Naive thymus-derived CD4-positive, alpha-beta T cell (primary cell): ENCODE data around the gene RFX8. TPM values are rescaled to one million over a fixed set of nuclear protein-coding genes. Genes with fewer than 3 reads are reported as not detected.
A peak's percentile ranks its signal among the peaks of the same experiment; 100 is the strongest.

Source experiments
- ATAC-seq: fragments of 150-1000 bp; cut with Tn5 transposase; 2 replicates; pipeline ENCODE4 v1.10.0; 2021; ENCODE audit warnings: mild to moderate bottlenecking, moderate library complexity
- CTCF ChIA-PET: fragments of 350-600 bp; sonication (Branson Sonifier 250); formaldehyde crosslinking; loops from one replicate; lab custom pipeline; 2021; ENCODE audit warnings: antibody characterized with exemption; lab: Charles Lee
- POLR2A ChIA-PET: fragments of 350-600 bp; sonication (Branson Sonifier 250); formaldehyde crosslinking; loops from one replicate; lab custom pipeline; 2021; ENCODE audit warnings: antibody characterized with exemption, inconsistent platforms; lab: Charles Lee
- DNase-seq, 9 donors: peaks; one replicate each; pipeline versions ENCODE4 v3.0.0 to v3.0.0-alpha.2; 2020 to 2022; ENCODE audit warnings: mixed read lengths in 1 of 9
- H3K27ac ChIP-seq: one replicate; pipeline ENCODE4 v1.7.0; 2013; ENCODE audit warnings: mild to moderate bottlenecking, low read depth, low read length, moderate library complexity
- H3K27me3 ChIP-seq, 2 donors: one replicate each; pipeline ENCODE4 v1.7.0; 2013; ENCODE audit warnings: low read length in 2 of 2, mild to moderate bottlenecking in 2 of 2, moderate library complexity in 2 of 2; ENCODE audit not compliant: control insufficient read depth in 2 of 2, insufficient read depth in 2 of 2
- H3K36me3 ChIP-seq, 3 experiments: 1 replicate in 2 of 3; 2 replicates in 1 of 3; pipeline ENCODE4 v1.7.0; 2013; ENCODE audit warnings: low read length in 3 of 3, mild to moderate bottlenecking in 3 of 3, moderate library complexity in 1 of 3; ENCODE audit not compliant: insufficient read depth in 3 of 3, control insufficient read depth in 2 of 3
- H3K4me1 ChIP-seq, 2 donors: one replicate each; pipeline ENCODE4 v1.7.0; 2013; ENCODE audit warnings: low read length in 2 of 2, mild to moderate bottlenecking in 2 of 2, moderate library complexity in 1 of 2; ENCODE audit not compliant: control insufficient read depth in 2 of 2, insufficient read depth in 2 of 2
- H3K4me3 ChIP-seq: 2 replicates; pipeline ENCODE4 v1.7.0; 2013; ENCODE audit warnings: mild to moderate bottlenecking, low read length
- H3K9me3 ChIP-seq, 3 experiments: 1 replicate in 2 of 3; 2 replicates in 1 of 3; pipeline ENCODE4 v1.7.0; 2013; ENCODE audit warnings: low read length in 3 of 3; ENCODE audit not compliant: control insufficient read depth in 2 of 3
- H3K27ac Mint-ChIP-seq, 9 donors: one replicate each; pipeline ENCODE4 v1.8.0; 2020 to 2022; ENCODE audit warnings: mixed read lengths in 9 of 9, mild to moderate bottlenecking in 8 of 9, moderate library complexity in 5 of 9, inconsistent platforms in 2 of 9
- H3K27me3 Mint-ChIP-seq, 5 donors: one replicate each; pipeline ENCODE4 v1.8.0; 2021 to 2022; ENCODE audit warnings: mixed read lengths in 5 of 5, mild to moderate bottlenecking in 1 of 5
- H3K36me3 Mint-ChIP-seq, 5 donors: one replicate each; pipeline ENCODE4 v1.8.0; 2020 to 2022; ENCODE audit warnings: mixed read lengths in 5 of 5, mild to moderate bottlenecking in 3 of 5, inconsistent platforms in 1 of 5
- H3K4me1 Mint-ChIP-seq, 7 donors: one replicate each; pipeline ENCODE4 v1.8.0; 2020 to 2022; ENCODE audit warnings: mixed read lengths in 7 of 7, mild to moderate bottlenecking in 3 of 7, inconsistent platforms in 1 of 7
- H3K4me3 Mint-ChIP-seq, 10 donors: one replicate each; pipeline ENCODE4 v1.8.0; 2020 to 2022; ENCODE audit warnings: mild to moderate bottlenecking in 10 of 10, mixed read lengths in 10 of 10, moderate library complexity in 6 of 10, inconsistent platforms in 2 of 10
- H3K9me3 Mint-ChIP-seq, 11 donors: one replicate each; pipeline ENCODE4 v1.8.0; 2020 to 2022; ENCODE audit warnings: mixed read lengths in 11 of 11, mild to moderate bottlenecking in 4 of 11, inconsistent platforms in 1 of 11, moderate library complexity in 1 of 11
- intact Hi-C, 2 donors: fragments of 100-400 bp; cut with micrococcal nuclease; formaldehyde crosslinking; loops; one replicate each; pipeline ENCODE4 v1.15.1; 2023
- polyA plus RNA-seq, 2 donors: library from polyadenylated mRNA; unstranded; fragments of 300-500 nt; fragmentation: Illumina TruSeq; gene quantifications; one replicate each; pipeline ENCODE4 v1.2.3, GENCODE V29; 2021
- total RNA-seq, 6 experiments: library from RNA in 5 of 6; stranded (reverse) in 5 of 6; gene quantifications; 1 replicate in 5 of 6; 2 replicates in 1 of 6; pipeline ENCODE4 v1.2.3 and lab custom pipeline; 2021 to 2026

Gene RFX8
- total and polyA plus RNA-seq, 7 experiments from 2014 or later: 0.24 to 2.0 (median 0.88) TPM; not detected in 3

DNA sequence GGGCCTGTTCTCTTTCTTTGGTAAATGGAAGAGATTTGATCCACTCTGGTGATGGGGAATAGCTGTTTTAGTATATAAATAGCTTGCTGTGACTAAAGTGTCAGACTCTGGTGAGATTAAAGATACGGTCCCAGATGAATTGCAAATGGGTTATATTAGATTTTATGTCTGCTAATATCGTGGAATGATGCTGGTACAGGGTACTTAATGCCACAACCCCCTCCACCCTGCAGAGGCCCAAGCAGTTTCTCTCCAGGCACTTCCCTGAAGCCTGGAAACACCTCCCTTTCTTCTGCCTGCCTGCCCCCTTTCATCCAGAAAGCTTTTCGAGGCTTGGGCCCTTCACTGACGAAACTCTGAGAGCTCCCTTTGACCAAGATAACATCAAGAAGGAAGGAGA is 21.4 kb upstream of the RFX8 start:
- no peak for ATAC-seq
- peaks cover 0 to 3% (median 0%) of the 10 kb centered on the region in 5 donors for H3K27me3 Mint-ChIP-seq

DNA sequence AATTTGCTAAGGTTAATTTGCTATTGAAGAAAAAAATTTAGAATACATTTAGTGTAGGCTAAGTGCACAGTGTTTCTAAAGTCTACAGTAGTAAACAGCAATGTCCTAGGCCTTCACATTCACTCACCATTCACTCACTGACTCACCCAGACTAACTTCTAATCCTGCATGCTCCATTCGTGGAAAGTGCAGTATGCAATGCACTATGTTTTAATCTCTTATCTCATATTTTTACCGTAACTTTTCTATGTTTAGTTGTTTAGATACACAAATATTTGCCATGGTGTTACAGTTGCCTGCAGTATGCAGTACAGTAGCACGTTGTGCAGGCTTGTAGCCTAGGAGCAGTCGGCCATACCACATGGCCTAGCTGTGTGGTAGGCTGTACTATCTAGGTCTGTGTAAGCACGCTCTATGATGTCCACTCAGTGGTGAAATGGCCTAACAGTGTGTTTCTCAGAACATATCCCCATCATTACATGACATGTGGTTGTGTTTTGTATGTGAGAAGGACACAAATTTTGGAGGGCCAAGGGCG is 18.1 kb upstream of the RFX8 start:
- Histone ChIP-seq H3K36me3 (no peaks in the 10 kb centered on the region), H3K9me3 (no peaks in the 10 kb centered on the region), H3K27me3 (no peaks in the 10 kb centered on the region), H3K27ac (no peak overlapping the region), H3K4me1 (no peaks in the 10 kb centered on the region), H3K4me3 (no peak overlapping the region)
- ATAC-seq (no peak), DNase-seq (no peak)
- Mint-ChIP-seq H3K4me3 (no peak overlapping the region), H3K27ac (peak overlapping the region in 1 of 9 donors; percentile 17), H3K9me3 (peaks cover 0 to 9% (median 0%) of the 10 kb centered on the region in 11 donors), H3K36me3 (peaks cover 0 to 5% (median 4%) of the 10 kb centered on the region in 5 donors), H3K4me1 (peaks cover 0 to 5% (median 0%) of the 10 kb centered on the region in 7 donors), H3K27me3 (no peaks in the 10 kb centered on the region)
- intact Hi-C loops: no loop called here
- ChIA-PET CTCF (no interaction called here), POLR2A (no interaction called here)

More for the DNA sequence above, 21.4 kb upstream of the RFX8 start:
- ChIA-PET POLR2A (no interaction called here), CTCF (interaction anchor here (0.6 kb wide), 2 partner anchors 76 to 920 kb away, joined by 3 read pairs; no protein-coding TSS in a partner anchor)
- Histone ChIP-seq H3K4me3 (no peak overlapping the region), H3K36me3 (no peaks in the 10 kb centered on the region), H3K27ac (no peak overlapping the region), H3K27me3 (no peaks in the 10 kb centered on the region), H3K9me3 (no peaks in the 10 kb centered on the region), H3K4me1 (no peaks in the 10 kb centered on the region)
- Mint-ChIP-seq H3K36me3 (peaks cover 0 to 5% (median 0%) of the 10 kb centered on the region in 5 donors), H3K27ac (no peak overlapping the region), H3K4me1 (peaks cover 0 to 7% (median under 1%) of the 10 kb centered on the region in 7 donors), H3K9me3 (peaks cover 0 to 3% (median 0%) of the 10 kb centered on the region in 11 donors), H3K4me3 (no peak overlapping the region)
- no peak for DNase-seq
- intact Hi-C loops: no loop called here

DNA sequence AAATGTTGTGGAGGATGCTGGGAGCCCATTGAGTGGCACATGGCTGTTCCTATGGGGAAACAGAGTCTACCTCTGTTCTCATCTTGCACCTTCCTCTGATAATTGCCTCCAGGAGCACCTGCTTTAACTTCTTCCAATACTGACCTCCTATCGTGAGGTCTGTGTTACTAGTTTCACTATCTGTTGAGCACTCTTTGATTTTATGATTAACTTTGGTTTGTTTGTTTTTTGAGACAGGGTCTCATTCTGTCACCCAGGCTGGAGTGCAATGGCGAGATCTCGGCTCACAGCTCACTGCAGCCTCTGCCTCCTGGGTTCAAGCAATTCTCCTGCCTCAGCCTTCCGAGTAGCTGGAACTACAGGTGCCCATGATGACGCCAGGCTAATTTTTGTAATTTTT is 12.1 kb upstream of the RFX8 start:
- Histone ChIP-seq H3K9me3 (no peaks in the 10 kb centered on the region), H3K36me3 (no peaks in the 10 kb centered on the region), H3K27ac (no peak overlapping the region), H3K4me1 (peaks cover 0 to 15% of the 10 kb centered on the region in 2 donors), H3K27me3 (no peaks in the 10 kb centered on the region), H3K4me3 (no peak overlapping the region)
- Mint-ChIP-seq H3K4me1 (peaks cover 16 to 28% (median 21%) of the 10 kb centered on the region in 7 donors), H3K27ac (peak overlapping the region in 8 of 9 donors; percentile 11 to 92 (median 62)), H3K4me3 (peak overlapping the region in 7 of 10 donors; percentile 1 to 61 (median 52)), H3K9me3 (peaks cover 0 to 6% (median 0%) of the 10 kb centered on the region in 11 donors), H3K36me3 (peaks cover 0 to 5% (median 0%) of the 10 kb centered on the region in 5 donors), H3K27me3 (no peaks in the 10 kb centered on the region)
- CTCF ChIA-PET: no interaction called here
- DNase-seq: no peak
- POLR2A ChIA-PET: interaction anchor here (0.9 to 1.4 kb wide), 3 partner anchors 12 to 219 kb away, joined by 3 to 6 read pairs (median 3); partner anchors contain the start of gene RFX8
- intact Hi-C loops: no loop called here
- ATAC-seq: no peak

DNA sequence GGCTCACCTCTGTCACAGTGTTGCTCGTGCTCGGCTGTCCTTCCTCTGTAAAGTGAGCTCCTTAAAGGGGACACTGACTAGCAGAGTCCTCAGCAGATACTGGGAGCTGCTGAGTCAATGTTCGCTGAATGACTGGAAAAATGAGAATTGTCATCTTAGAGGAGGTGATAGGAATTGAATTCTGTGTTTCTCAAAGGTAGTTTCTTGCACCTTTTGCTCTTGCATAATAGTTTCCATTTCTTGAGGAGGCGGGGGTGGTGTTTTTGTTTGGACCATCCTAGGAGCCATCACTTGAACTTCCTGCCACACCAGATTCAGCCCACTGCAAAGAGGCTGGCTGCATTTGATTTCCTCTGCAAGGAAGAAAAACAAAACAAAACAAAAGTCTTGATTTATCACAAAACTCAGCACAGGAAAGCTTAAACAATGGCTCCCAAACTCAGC is 11.4 kb upstream of the RFX8 start:
- Histone ChIP-seq H3K36me3 (no peaks in the 10 kb centered on the region), H3K27ac (no peak overlapping the region), H3K4me1 (peaks cover 0 to 15% of the 10 kb centered on the region in 2 donors), H3K9me3 (no peaks in the 10 kb centered on the region), H3K4me3 (no peak overlapping the region), H3K27me3 (no peaks in the 10 kb centered on the region)
- Mint-ChIP-seq H3K4me1 (peaks cover 16 to 28% (median 21%) of the 10 kb centered on the region in 7 donors), H3K9me3 (peaks cover 0 to 6% (median 0%) of the 10 kb centered on the region in 11 donors), H3K4me3 (peak overlapping the region in 9 of 10 donors; percentile 1 to 72 (median 25)), H3K27me3 (peaks cover 0 to 3% (median 0%) of the 10 kb centered on the region in 5 donors), H3K36me3 (peaks cover 0 to 5% (median 0%) of the 10 kb centered on the region in 5 donors), H3K27ac (peak overlapping the region in 8 of 9 donors; percentile 49 to 92 (median 73))
- intact Hi-C loops: no loop called here
- DNase-seq: peak in 3 of 9 donors; percentile 23 to 38 (median 26)
- POLR2A ChIA-PET: interaction anchor here (0.9 to 1.4 kb wide), 5 partner anchors 10 to 220 kb away, joined by 3 to 6 read pairs (median 3); partner anchors contain the start of gene RFX8
- CTCF ChIA-PET: no interaction called here
- no peak for ATAC-seq

DNA sequence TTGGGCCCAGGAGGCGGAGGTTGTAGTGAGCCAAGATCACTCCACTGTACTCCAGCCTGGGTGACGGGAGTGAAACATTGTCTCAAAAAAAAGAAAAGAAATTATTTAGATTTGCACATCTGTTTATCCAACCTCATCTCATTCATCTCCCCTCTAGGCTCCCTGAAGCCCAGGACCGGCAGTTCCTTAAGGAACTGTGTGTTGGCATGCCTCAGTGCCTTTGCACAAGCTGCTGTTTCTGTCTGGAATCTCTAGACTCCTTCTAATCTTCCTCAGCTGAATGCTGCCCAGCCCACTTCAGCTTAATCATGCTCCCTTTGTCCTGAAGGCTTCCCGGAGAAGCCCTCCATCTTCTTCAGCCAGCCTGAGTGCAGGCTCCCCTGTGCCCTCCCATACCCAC is 10.9 kb upstream of the RFX8 start:
- ATAC-seq (no peak), DNase-seq (no peak)
- H3K4me3 Mint-ChIP-seq: peak overlapping the region in 5 of 10 donors; percentile 1 to 72 (median 52)
- CTCF ChIA-PET: no interaction called here
- peaks cover 16 to 28% (median 21%) of the 10 kb centered on the region in 7 donors for H3K4me1 Mint-ChIP-seq
- no peaks in the 10 kb centered on the region for H3K9me3 ChIP-seq
- intact Hi-C loops: no loop called here
- no peak overlapping the region for H3K27ac ChIP-seq
- peaks cover 0 to 15% of the 10 kb centered on the region in 2 donors for H3K4me1 ChIP-seq
- no peaks in the 10 kb centered on the region for H3K27me3 ChIP-seq
- H3K36me3 ChIP-seq: no peaks in the 10 kb centered on the region
- H3K36me3 Mint-ChIP-seq: peaks cover 0 to 2% (median 0%) of the 10 kb centered on the region in 5 donors
- POLR2A ChIA-PET: interaction anchor here (0.9 to 1.6 kb wide), 6 partner anchors 9 to 220 kb away, joined by 3 to 6 read pairs (median 4); partner anchors contain the start of gene RFX8
- peak overlapping the region in 8 of 9 donors; percentile 49 to 92 (median 73) for H3K27ac Mint-ChIP-seq
- H3K9me3 Mint-ChIP-seq: peaks cover 0 to 4% (median 0%) of the 10 kb centered on the region in 11 donors
- H3K27me3 Mint-ChIP-seq: peaks cover 0 to 3% (median 0%) of the 10 kb centered on the region in 5 donors
- no peak overlapping the region for H3K4me3 ChIP-seq

DNA sequence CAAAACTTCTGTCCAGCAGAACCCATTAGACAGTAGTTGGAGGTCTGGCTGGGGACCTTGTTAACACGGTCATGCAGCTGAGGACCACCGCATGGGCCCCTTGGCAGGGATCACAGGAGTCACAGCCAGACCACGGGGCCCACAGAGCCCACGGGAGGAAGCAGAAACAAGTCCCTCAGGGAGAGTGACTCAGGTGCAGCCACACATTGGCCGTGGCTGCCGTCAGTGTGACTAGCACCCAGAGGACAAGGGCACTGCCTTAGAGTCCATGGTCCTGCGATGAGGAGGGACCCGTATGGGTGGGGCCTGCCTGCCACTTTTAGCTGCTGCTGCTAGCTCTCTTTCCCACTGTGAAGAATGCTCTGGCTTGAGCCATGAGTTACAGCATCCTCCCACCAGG is 5.9 kb upstream of the RFX8 start:
- peaks cover 6 to 35% (median 12%) of the 10 kb centered on the region in 7 donors for H3K4me1 Mint-ChIP-seq
- intact Hi-C loops: no loop called here

More for the DNA sequence above, 5.9 kb upstream of the RFX8 start:
- POLR2A ChIA-PET: no interaction called here
- CTCF ChIA-PET: no interaction called here
- Histone ChIP-seq H3K27me3 (no peaks in the 10 kb centered on the region), H3K4me1 (peaks cover 0 to under 1% of the 10 kb centered on the region in 2 donors), H3K9me3 (no peaks in the 10 kb centered on the region), H3K36me3 (no peaks in the 10 kb centered on the region), H3K4me3 (no peak overlapping the region), H3K27ac (no peak overlapping the region)
- Mint-ChIP-seq H3K27ac (no peak overlapping the region), H3K36me3 (no peaks in the 10 kb centered on the region), H3K9me3 (no peaks in the 10 kb centered on the region), H3K27me3 (peaks cover 0 to 11% (median 0%) of the 10 kb centered on the region in 5 donors), H3K4me3 (no peak overlapping the region)
- ATAC-seq (no peak), DNase-seq (no peak)
